Measurements from ENCODE around the gene TRMT1. TPM values are rescaled to one million over a fixed set of nuclear protein-coding genes. Genes with fewer than 3 reads are reported as not detected.

Gene TRMT1
- total RNA-seq, 1 experiment from 2014 or later = 35.9 TPM

DNA sequence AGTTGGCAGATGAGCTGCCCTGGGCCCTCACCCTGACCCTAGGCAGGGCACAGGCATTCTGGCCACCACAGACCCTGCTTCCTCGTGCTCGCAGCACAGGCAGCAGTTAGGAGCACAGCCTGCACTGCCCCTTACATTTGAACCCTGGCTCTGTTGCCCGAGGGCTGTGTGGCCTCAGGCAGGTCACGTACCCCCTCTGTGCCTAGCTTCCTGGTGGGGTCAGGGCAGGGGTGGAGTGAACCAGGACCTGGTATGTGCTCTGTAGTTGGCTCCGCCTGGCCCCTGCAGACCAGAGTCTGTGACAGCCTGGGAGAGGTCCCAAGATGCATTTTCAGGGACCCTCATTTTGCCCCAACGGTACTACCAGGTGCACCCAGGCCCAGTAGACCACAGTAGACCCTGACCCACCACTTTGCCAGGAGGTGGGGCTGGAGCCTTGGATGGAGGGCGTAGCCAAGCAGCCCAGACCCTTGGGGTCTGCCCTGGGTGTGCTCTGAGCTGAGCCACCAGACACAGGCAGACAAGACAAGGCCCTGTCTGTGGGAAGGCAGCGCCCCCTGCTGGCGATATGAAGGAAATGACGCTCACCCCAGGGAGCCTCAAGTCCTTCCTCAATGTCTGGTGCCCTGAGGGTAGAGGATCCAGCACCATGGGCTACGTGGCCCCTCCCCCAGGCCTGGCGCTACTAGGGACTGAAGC is 23.0 kb downstream of the TRMT1 start:
- Histone ChIP-seq H2AFZ (ENCODE audit: low read length) (no peak overlapping the region), H3K4me3 (ENCODE audit: low read length) (no peak overlapping the region), H3K4me1 (ENCODE audit: low read length) (peaks cover 36% of the 10 kb centered on the region), H3K4me2 (ENCODE audit: low read depth, low read length, poor library complexity, severe bottlenecking) (no peak overlapping the region), H3K36me3 (ENCODE audit: insufficient read depth, low read length) (no peaks in the 10 kb centered on the region), H3K79me2 (ENCODE audit: low read length) (no peaks in the 10 kb centered on the region), H3K27ac (ENCODE audit: low read length) (no peak overlapping the region), H3K9me2 (replicated peaks; ENCODE audit: insufficient read depth, low read length) (no peaks in the 10 kb centered on the region), H3K9me3 (ENCODE audit: low read length) (no peaks in the 10 kb centered on the region), H4K20me1 (ENCODE audit: insufficient read depth, low read depth, low read length) (no peaks in the 10 kb centered on the region), H3K9ac (ENCODE audit: low read length) (no peak overlapping the region), H3K27me3 (ENCODE audit: low read length) (no peaks in the 10 kb centered on the region)
- DNase-seq = peak; percentile 94

DNA sequence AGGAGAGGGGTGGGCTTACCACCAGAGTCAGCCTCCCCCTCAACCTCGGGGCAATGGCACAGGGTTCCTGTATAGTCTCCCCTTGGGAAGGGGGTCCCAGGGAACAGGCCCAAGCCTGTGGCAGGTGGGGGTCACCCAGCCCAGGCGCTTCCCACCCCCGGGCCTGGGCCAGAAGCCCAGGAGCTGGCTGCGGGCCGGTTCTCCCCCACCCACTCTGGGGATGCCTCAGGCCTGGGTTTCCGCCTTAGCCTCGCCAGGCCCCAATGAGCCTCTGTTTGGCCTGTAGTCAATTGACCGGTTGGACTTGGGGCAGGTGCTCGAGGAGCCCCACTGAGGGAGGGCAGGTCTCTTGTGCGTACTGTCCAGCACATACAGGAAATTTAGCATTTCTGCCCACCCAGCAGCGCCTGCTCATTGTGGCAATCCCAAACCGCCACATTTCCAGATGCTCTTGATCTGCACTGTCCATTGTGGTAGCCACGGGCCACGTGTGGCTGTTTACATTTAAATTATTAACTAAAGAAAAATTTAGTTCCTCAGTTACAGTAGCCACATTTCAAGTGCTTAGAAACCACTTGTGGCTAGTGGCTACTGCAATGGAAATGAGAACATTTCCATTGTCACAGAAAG is 23.8 kb downstream of the TRMT1 start:
- no peak overlapping the region for H3K27ac ChIP-seq (ENCODE audit: low read length)
- H3K4me1 ChIP-seq (ENCODE audit: low read length) = peaks cover 36% of the 10 kb centered on the region
- no peaks in the 10 kb centered on the region for H3K36me3 ChIP-seq (ENCODE audit: insufficient read depth, low read length)

DNA sequence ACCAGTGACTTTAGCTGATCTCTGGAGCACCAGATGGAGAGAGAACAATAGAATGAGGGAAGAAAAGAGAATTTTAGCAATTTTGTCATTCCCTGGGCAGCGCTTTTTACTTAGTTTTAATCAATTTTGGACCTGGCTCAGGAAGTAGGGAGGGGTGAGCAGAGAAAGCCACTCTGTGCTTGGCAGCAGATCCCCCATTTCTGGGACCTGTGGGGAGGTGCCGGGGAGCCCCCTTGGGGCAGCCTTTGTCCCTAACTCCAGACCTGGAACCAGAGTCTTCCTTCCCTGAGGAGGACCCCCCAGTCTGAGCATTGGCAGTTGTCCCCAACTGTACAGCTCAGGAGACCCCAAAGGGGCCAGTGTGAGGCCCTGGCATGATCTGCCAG is 24.4 kb downstream of the TRMT1 start:
- no peaks in the 10 kb centered on the region for H3K9me3 ChIP-seq (ENCODE audit: low read length)
- H3K27me3 ChIP-seq (ENCODE audit: low read length) = no peaks in the 10 kb centered on the region
- no peak overlapping the region for H3K4me3 ChIP-seq (ENCODE audit: low read length)
- no peaks in the 10 kb centered on the region for H3K9me2 ChIP-seq (replicated peaks; ENCODE audit: insufficient read depth, low read length)
- no peaks in the 10 kb centered on the region for H3K79me2 ChIP-seq (ENCODE audit: low read length)
- no peak overlapping the region for H2AFZ ChIP-seq (ENCODE audit: low read length)
- H4K20me1 ChIP-seq (ENCODE audit: insufficient read depth, low read depth, low read length) = no peaks in the 10 kb centered on the region
- H3K4me2 ChIP-seq (ENCODE audit: low read depth, low read length, poor library complexity, severe bottlenecking) = no peak overlapping the region
- no peaks in the 10 kb centered on the region for H3K36me3 ChIP-seq (ENCODE audit: insufficient read depth, low read length)
- H3K4me1 ChIP-seq (ENCODE audit: low read length) = peaks cover 33% of the 10 kb centered on the region
- no peak overlapping the region for H3K9ac ChIP-seq (ENCODE audit: low read length)
- no peak overlapping the region for H3K27ac ChIP-seq (ENCODE audit: low read length)
- no peak for DNase-seq

More for the DNA sequence above, 23.8 kb downstream of the TRMT1 start:
- H3K9ac ChIP-seq (ENCODE audit: low read length) = no peak overlapping the region
- H3K27me3 ChIP-seq (ENCODE audit: low read length) = no peaks in the 10 kb centered on the region
- no peaks in the 10 kb centered on the region for H3K9me3 ChIP-seq (ENCODE audit: low read length)
- no peak overlapping the region for H2AFZ ChIP-seq (ENCODE audit: low read length)
- no peaks in the 10 kb centered on the region for H3K9me2 ChIP-seq (replicated peaks; ENCODE audit: insufficient read depth, low read length)
- H4K20me1 ChIP-seq (ENCODE audit: insufficient read depth, low read depth, low read length) = no peaks in the 10 kb centered on the region
- no peak overlapping the region for H3K4me3 ChIP-seq (ENCODE audit: low read length)
- H3K79me2 ChIP-seq (ENCODE audit: low read length) = no peaks in the 10 kb centered on the region
- DNase-seq = no peak
- H3K4me2 ChIP-seq (ENCODE audit: low read depth, low read length, poor library complexity, severe bottlenecking) = no peak overlapping the region

DNA sequence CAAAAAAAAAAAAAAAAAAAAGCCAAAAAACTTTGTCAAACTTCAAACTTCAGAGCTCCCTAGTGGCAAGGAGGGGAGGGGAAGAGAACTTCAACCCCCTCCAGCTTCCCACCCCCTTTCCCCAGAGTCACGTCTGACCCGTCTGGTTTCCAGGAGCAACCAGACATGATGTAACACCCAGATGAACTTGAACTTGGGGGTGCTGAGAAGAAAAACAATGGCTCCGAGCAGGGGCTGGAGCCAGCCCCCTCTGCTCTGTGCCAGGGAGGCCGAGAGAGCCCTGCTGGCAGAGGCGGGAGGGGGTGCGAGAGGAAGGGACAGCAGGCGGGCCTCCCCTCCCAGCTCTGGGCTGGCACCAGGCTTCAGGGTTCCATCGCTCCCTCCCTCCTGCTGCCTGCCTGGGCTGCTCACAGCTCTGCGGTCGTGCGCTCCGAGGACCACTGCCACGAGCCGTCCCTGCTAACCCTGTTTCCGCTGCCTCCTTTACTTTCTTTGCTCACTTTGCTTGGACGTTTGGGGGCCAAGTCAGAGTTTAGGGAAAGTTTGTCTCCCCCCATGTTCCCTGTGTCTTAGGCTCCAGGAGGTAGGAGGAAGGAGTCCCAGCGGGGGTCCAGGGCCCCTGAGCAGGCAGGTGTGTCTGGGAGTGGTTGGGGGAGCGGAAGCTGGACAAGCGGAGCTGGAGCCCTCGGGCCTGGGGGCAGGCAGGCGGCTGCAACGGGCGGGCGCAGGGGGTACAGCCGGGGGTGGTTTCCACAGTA is 25.0 kb downstream of the TRMT1 start:
- Histone ChIP-seq H3K4me2 (ENCODE audit: low read depth, low read length, poor library complexity, severe bottlenecking) (no peak overlapping the region), H3K36me3 (ENCODE audit: insufficient read depth, low read length) (no peaks in the 10 kb centered on the region), H3K27ac (ENCODE audit: low read length) (no peak overlapping the region), H3K9me3 (ENCODE audit: low read length) (no peaks in the 10 kb centered on the region), H4K20me1 (ENCODE audit: insufficient read depth, low read depth, low read length) (no peaks in the 10 kb centered on the region), H3K27me3 (ENCODE audit: low read length) (no peaks in the 10 kb centered on the region), H3K9ac (ENCODE audit: low read length) (no peak overlapping the region), H3K9me2 (replicated peaks; ENCODE audit: insufficient read depth, low read length) (no peaks in the 10 kb centered on the region), H3K79me2 (ENCODE audit: low read length) (no peaks in the 10 kb centered on the region), H3K4me3 (ENCODE audit: low read length) (no peak overlapping the region), H3K4me1 (ENCODE audit: low read length) (peaks cover 28% of the 10 kb centered on the region), H2AFZ (ENCODE audit: low read length) (no peak overlapping the region)
- no peak for DNase-seq

DNA sequence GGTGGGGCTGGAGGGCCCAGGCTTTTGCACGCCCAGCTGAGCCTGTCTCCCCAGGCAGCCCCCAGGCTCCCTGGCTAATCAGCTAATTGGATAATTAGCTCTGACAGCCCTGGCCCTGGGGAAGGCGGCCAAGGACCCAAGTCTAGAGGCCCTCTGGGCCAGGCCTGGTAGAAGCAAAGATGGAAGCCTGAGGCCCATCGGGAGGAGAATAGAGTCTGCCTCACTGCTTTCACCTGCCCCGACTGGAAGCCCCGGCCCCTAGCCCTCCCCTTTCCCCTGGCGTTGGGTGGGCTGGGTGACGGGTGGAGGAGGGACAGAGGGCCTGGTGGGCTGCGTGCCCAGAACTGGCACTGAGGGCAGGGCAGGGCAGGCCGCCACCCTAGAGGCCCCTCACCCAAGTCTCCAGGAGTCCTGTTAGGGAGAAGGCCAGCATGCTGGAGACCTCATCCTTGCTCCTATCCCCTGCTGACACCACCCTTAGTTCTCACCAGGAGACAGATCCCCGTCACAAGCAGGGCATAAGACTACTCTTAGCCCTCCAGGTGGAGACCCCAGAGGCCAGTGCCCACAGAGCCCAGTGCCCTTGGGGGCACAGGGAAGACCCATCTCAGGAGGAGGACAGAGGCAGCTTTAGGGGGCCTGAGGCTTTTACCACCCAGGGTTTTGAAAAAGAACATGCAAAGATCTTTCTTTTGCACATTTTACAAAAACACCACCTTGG is 25.9 kb downstream of the TRMT1 start:
- H3K4me2 ChIP-seq (ENCODE audit: low read depth, low read length, poor library complexity, severe bottlenecking) = no peak overlapping the region
- H3K36me3 ChIP-seq (ENCODE audit: insufficient read depth, low read length) = no peaks in the 10 kb centered on the region
- H4K20me1 ChIP-seq (ENCODE audit: insufficient read depth, low read depth, low read length) = no peaks in the 10 kb centered on the region
- H3K9ac ChIP-seq (ENCODE audit: low read length) = no peak overlapping the region
- H3K79me2 ChIP-seq (ENCODE audit: low read length) = no peaks in the 10 kb centered on the region
- no peak overlapping the region for H2AFZ ChIP-seq (ENCODE audit: low read length)
- H3K9me2 ChIP-seq (replicated peaks; ENCODE audit: insufficient read depth, low read length) = no peaks in the 10 kb centered on the region
- no peaks in the 10 kb centered on the region for H3K27me3 ChIP-seq (ENCODE audit: low read length)
- no peak overlapping the region for H3K27ac ChIP-seq (ENCODE audit: low read length)
- H3K4me1 ChIP-seq (ENCODE audit: low read length) = peaks cover 19% of the 10 kb centered on the region
- no peak overlapping the region for H3K4me3 ChIP-seq (ENCODE audit: low read length)
- no peak for DNase-seq
- H3K9me3 ChIP-seq (ENCODE audit: low read length) = no peaks in the 10 kb centered on the region

DNA sequence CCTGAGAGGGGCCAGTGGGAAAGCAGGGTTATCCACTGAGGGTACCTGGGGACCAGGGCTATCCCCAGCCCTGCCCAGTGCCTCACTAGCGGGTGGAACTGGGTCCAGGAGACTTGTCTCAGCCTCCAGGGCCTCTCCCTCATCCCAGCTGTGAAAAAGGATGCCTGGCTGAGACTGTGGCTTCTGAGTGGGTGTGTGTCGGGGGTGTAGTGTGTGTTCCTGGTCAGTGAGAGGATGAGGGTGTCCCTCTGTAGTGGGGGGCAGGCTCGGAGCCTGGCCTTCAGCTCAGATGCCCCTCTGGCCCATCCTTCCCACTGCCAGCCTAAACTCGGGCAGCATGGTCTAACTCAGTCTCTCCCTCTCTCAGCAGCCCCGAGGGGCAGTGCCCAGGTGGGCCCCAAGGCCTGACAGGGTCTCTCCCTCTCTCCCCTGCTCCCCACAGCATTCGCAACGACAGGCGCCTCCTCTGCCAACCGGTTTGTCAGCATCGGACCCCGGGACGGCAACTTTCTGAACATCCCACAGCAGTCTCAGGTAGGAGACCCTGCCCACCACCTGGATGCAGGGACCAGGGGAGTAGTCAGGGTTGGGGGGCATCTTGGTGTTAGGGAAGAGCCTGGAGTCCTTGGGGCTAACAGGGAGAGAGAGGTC is 26.6 kb downstream of the TRMT1 start:
- Histone ChIP-seq H3K9ac (ENCODE audit: low read length) (no peak overlapping the region), H3K27ac (ENCODE audit: low read length) (no peak overlapping the region), H3K4me2 (ENCODE audit: low read depth, low read length, poor library complexity, severe bottlenecking) (no peak overlapping the region), H3K9me3 (ENCODE audit: low read length) (no peaks in the 10 kb centered on the region), H3K27me3 (ENCODE audit: low read length) (no peaks in the 10 kb centered on the region), H3K79me2 (ENCODE audit: low read length) (no peaks in the 10 kb centered on the region), H3K36me3 (ENCODE audit: insufficient read depth, low read length) (no peaks in the 10 kb centered on the region), H3K4me3 (ENCODE audit: low read length) (no peak overlapping the region), H3K4me1 (ENCODE audit: low read length) (peaks cover 12% of the 10 kb centered on the region), H4K20me1 (ENCODE audit: insufficient read depth, low read depth, low read length) (no peaks in the 10 kb centered on the region), H3K9me2 (replicated peaks; ENCODE audit: insufficient read depth, low read length) (no peaks in the 10 kb centered on the region), H2AFZ (ENCODE audit: low read length) (no peak overlapping the region)
- no peak for DNase-seq

DNA sequence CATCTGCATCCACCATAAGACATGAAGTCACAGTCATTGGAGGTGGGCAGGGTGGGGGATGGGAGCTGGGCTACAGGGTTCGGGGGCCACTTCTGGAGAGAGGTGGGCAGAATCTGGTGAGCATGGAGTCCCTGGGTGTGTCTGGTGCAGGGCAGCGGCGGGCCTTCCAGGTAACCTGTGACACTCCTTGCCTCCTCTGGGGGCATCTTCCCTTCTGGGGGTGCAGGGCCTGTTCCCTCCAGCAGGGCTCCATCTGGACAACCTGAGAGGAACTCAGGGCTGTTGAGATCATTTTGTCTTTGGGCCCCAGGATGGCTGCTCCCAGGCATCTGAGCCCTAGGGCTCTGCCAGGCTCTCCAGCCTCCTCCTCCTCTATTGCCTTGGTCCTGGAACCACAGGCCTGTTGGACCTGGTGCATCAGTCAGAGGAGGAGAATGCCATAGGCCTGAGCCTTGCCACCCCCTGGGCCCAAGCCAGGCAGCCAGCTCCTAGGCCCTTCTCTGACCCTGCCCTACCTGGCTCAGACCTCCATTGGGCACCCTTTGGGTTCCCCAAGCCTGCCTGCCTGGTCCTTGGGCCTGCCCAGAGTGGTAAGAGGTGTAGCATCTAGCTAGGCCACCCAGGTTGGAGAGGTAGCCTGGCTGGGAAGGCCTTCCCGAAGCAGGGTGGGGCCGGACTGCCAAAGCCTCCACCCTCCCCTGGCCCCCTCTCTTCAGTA is 27.2 kb downstream of the TRMT1 start:
- H3K27ac ChIP-seq (ENCODE audit: low read length) = no peak overlapping the region
- H3K9me3 ChIP-seq (ENCODE audit: low read length) = no peaks in the 10 kb centered on the region
- no peaks in the 10 kb centered on the region for H4K20me1 ChIP-seq (ENCODE audit: insufficient read depth, low read depth, low read length)
- H3K36me3 ChIP-seq (ENCODE audit: insufficient read depth, low read length) = no peaks in the 10 kb centered on the region
- peak; percentile 79 for DNase-seq
- H3K9ac ChIP-seq (ENCODE audit: low read length) = no peak overlapping the region
- no peak overlapping the region for H3K4me2 ChIP-seq (ENCODE audit: low read depth, low read length, poor library complexity, severe bottlenecking)
- no peaks in the 10 kb centered on the region for H3K9me2 ChIP-seq (replicated peaks; ENCODE audit: insufficient read depth, low read length)
- peaks cover 5% of the 10 kb centered on the region for H3K4me1 ChIP-seq (ENCODE audit: low read length)
- no peaks in the 10 kb centered on the region for H3K27me3 ChIP-seq (ENCODE audit: low read length)
- H3K79me2 ChIP-seq (ENCODE audit: low read length) = no peaks in the 10 kb centered on the region
- no peak overlapping the region for H3K4me3 ChIP-seq (ENCODE audit: low read length)
- H2AFZ ChIP-seq (ENCODE audit: low read length) = no peak overlapping the region

All from Karpas-422 (cell line).